Fibroblast of mammary gland (primary cell): Measurements from ENCODE around the gene DPF3.

ENCODE experiments used
- DNase-seq: peaks from one replicate; pipeline ENCODE4 v3.0.0-alpha.2; 2010; ENCODE audit warnings: low read depth
- H3K4me3 ChIP-seq: 2 replicates; pipeline ENCODE4 v1.5.1; 2011; ENCODE audit warnings: low read depth, mild to moderate bottlenecking, low read length, moderate library complexity; ENCODE audit not compliant: control insufficient read depth
- CTCF ChIP-seq: conservative IDR thresholded peaks from 2 replicates; pipeline ENCODE4 v1.5.1; 2011; ENCODE audit warnings: low read depth, low read length, inconsistent platforms; ENCODE audit not compliant: control insufficient read depth, insufficient read depth

DPF3 gene

GRCh38 chr14:72743626-72744025, 150.3 kb downstream of the DPF3 start:
- no peak for DNase-seq
- no peak for TF ChIP-seq CTCF
- H3K4me3 ChIP-seq = no peak overlapping the region

GRCh38 chr14:72742838-72743195, 151.1 kb downstream of the DPF3 start:
- TF ChIP-seq CTCF = no peak
- DNase-seq = no peak
- H3K4me3 ChIP-seq = no peak overlapping the region

- DNase-seq = no peak
- TF ChIP-seq CTCF = no peak
- H3K4me3 ChIP-seq = no peak overlapping the region
Observed at GRCh38 chr14:72742118-72742837, 151.6 kb downstream of the DPF3 start.

GRCh38 chr14:72741826-72742117, 152.1 kb downstream of the DPF3 start:
- no peak for TF ChIP-seq CTCF
- DNase-seq = no peak

GRCh38 chr14:72740966-72741825, 152.7 kb downstream of the DPF3 start:
- no peak for DNase-seq
- no peak overlapping the region for H3K4me3 ChIP-seq
- no peak for TF ChIP-seq CTCF

More at GRCh38 chr14:72741826-72742117, 152.1 kb downstream of the DPF3 start:
- no peak overlapping the region for H3K4me3 ChIP-seq

- H3K4me3 ChIP-seq = no peak overlapping the region
- no peak for DNase-seq
- no peak for TF ChIP-seq CTCF
Observed at GRCh38 chr14:72740504-72740961, 153.4 kb downstream of the DPF3 start.
